AG08395 (cell line): ENCODE results near the gene CTNNBIP1.
"Not testable (repeated sequence)": the region's sequence is repeated elsewhere in the genome, so short reads cannot be mapped to it uniquely, and the experiment has no call there.

Experiments
- DNase-seq: peaks from one replicate; pipeline ENCODE4 v3.0.0; 2012; ENCODE audit warnings: mixed read lengths, low spot score

The CTNNBIP1 gene

DNA sequence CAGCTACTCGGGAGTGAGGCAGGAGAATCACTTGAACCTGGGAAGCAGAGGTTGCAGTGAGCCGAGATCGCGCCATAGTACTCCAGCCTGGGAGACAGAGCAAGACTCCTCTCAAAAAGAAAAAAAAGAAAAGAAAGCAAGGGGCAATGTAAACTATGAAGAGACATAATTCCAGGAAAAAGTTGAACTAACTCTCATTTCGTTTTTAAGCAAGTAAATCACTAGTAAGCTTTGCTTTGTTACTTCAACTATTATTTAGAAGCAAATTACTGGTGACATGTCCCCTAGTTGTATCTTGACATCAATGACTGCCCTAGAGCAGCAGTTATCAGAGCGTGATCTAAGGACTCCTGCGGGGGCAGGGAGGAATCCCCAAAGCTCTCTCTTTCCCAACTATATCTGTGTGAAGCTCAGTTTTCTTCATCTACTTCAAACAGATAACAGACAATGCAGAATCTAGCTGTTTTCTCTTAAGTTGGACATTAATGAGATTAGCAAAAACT lies 105.0 kb downstream of the CTNNBIP1 start:
- DNase-seq: no peak

DNA sequence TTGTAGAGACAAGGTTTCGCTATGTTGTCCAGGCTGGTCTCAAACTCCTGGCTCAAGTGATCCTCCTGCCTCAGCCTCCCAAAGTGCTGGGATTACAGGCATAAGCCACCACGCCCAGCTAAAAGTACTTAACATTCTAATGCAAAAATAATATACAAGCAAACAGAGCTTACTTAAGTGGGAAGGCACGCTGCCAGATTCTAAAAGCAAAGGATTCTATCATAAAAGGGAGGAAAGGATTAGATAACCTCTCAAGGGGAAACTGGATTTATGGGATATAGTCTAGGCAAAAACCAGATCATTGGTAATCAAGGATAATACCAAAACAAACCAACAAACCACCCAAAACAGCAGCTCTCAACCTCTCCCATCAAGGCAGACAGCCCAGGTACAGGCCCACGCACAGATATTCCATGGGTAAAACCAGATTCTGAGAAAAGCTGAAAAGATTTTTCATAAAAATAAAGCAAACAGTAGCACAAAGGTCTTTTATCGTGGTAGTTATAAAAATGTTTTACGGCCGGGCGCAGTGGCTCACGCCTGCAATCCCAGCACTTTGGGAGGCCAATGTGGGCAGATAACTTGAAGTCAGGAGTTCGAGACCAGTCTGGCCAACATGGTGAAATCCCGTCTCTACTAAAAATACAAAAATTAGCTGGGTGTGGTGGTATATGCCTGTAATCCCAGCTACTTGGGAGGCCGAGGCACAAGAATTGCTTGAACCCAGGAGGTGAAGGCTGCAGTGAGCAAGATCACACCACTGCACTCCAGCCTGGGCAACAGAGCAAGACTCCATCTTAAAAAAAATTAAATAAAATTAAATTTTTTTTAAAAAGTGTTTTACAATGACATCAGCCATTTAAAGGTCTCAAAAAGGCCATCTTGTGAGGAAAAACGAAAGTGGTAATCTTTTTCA lies 106.8 kb downstream of the CTNNBIP1 start:
- not testable (repeated sequence) for DNase-seq

DNA sequence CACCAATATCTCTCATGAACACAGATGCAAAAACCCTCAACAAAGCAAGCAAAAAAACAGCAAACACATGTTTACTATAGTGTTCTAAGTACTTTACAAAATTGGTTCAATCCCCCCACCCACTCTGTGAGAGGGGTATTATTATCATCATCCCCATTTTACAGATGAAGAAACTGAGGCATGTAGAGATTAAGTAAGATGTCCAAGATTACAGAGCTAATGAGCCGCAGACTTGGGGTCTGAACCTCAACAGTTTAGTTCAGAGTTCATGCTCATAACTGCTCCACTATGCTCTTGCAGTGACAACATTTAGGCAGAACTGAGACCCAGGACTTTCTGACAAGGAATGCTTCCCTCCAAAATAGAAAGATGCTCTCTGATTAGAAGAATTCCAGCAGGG lies 108.2 kb downstream of the CTNNBIP1 start:
- no peak for DNase-seq
